BLaER1 (cell line): Measurements from ENCODE around the gene FAM120AOS.

Experiments
- H3K27ac ChIP-seq: shearing (Covaris generic); formaldehyde crosslinking; 2 replicates; pipeline ENCODE4 v1.8.1; 2022
- H3K27me3 ChIP-seq: shearing (Covaris generic); formaldehyde crosslinking; 2 replicates; pipeline ENCODE4 v1.8.1; 2022
- H3K36me3 ChIP-seq: shearing (Covaris generic); formaldehyde crosslinking; 2 replicates; pipeline ENCODE4 v1.8.1; 2022
- H3K4me1 ChIP-seq: shearing (Covaris generic); formaldehyde crosslinking; 2 replicates; pipeline ENCODE4 v1.8.1; 2022
- H3K4me2 ChIP-seq: shearing (Covaris generic); formaldehyde crosslinking; 2 replicates; pipeline ENCODE4 v1.8.1; 2022
- H3K4me3 ChIP-seq: shearing (Covaris generic); formaldehyde crosslinking; 2 replicates; pipeline ENCODE4 v1.8.1; 2022
- H3K9ac ChIP-seq: shearing (Covaris generic); formaldehyde crosslinking; 2 replicates; pipeline ENCODE4 v1.8.1; 2022
- H3K9me3 ChIP-seq: shearing (Covaris generic); formaldehyde crosslinking; 2 replicates; pipeline ENCODE4 v1.8.1; 2022
- H4K20me1 ChIP-seq: shearing (Covaris generic); formaldehyde crosslinking; 2 replicates; pipeline ENCODE4 v1.8.1; 2022
- Cebpa-rat ChIP-seq: shearing (Covaris generic); IDR thresholded peaks from 2 replicates; pipeline ENCODE4 v1.8.1; 2022

The FAM120AOS gene

DNA sequence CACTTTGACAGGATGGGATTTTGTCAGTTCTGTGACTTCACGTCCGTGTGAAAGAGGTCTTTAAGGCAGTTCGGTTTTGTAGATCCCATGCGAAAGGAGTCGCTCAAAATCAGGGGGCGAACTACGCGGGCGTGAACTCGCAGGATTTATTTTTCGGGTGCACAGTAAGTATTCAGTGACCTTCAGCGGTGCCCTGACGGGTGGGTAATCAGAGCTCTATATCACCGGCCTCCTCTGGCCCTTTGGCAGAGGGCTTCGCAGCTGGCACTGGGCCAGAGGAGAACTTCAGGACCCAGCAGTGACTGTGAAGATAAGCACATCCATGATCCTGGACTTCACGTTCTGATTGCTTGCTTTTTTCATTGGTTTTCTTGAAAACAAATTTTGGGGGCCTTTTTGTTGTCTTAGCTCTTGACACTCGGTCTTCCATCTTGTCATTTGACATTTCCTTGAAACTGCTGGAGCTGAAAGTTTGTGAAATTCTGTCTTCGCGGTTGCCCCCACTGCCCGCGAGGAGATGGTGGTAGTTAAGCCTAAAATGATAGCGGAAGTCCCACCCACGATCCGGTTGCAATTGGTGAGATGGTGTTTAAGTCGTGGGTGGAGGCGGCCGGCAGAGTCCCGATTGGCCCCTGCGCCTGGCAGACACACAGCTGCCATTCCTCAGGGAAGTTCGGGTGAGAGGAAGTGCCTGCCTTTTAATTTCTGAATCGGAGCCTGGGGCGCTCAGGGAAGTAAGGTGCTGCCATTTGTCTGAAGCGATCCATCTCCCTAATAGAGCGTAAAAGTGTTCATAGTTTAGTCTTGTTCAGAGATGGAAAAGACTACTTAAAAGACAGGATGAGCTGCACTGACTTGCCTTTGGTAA is at the start of gene FAM120AOS:
TSS of gene FAM120AOS (minus strand) at position 535 of the 868 bp plus-strand sequence. CDS start 872 bp downstream, outside the sequence.
- no peak for TF ChIP-seq Cebpa-rat
- Histone ChIP-seq H3K9ac (peak within 1 kb of the TSS; percentile 86), H3K27me3 (no peaks in the 10 kb centered on the region), H3K4me1 (peaks cover 29% of the 10 kb centered on the region), H3K9me3 (no peaks in the 10 kb centered on the region; the same call in 1 of the 2 replicates), H3K27ac (peak within 1 kb of the TSS; percentile 93), H3K4me3 (peak within 1 kb of the TSS; percentile 86), H3K36me3 (peaks cover 42% of the 10 kb centered on the region), H4K20me1 (peaks cover 50% of the 10 kb centered on the region), H3K4me2 (peak within 1 kb of the TSS; percentile 93)

DNA sequence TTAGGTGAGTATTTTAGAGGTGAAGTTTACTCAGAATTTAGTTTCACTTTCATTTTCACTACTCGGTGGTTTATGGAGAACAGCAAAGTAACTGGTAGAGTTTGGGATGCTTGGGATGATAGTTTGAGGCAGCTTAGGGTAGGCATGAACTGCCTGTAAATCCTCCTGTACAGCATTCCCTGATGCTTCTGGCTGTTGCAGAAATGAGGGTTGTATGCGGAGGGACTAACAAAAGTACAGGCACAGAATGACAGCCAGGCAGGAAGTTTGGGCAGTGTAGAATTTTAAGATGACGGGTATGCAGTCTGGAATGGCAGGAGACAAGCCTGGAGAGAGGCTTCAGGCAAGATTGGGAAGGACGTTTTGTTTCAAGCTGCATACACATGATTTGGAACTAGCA is 48.0 kb upstream of the FAM120AOS start:
- H4K20me1 ChIP-seq, result peaks cover 41% of the 10 kb centered on the region
- H3K4me2 ChIP-seq, result peak overlapping the region; percentile 65
- H3K27ac ChIP-seq, result no peak overlapping the region
- no peak overlapping the region for H3K4me3 ChIP-seq
- no peaks in the 10 kb centered on the region for H3K27me3 ChIP-seq
- H3K36me3 ChIP-seq, result peaks cover 85% of the 10 kb centered on the region
- peaks cover 22% of the 10 kb centered on the region for H3K4me1 ChIP-seq
- H3K9ac ChIP-seq, result no peak overlapping the region
- H3K9me3 ChIP-seq, result no peaks in the 10 kb centered on the region
- TF ChIP-seq Cebpa-rat, result no peak

DNA sequence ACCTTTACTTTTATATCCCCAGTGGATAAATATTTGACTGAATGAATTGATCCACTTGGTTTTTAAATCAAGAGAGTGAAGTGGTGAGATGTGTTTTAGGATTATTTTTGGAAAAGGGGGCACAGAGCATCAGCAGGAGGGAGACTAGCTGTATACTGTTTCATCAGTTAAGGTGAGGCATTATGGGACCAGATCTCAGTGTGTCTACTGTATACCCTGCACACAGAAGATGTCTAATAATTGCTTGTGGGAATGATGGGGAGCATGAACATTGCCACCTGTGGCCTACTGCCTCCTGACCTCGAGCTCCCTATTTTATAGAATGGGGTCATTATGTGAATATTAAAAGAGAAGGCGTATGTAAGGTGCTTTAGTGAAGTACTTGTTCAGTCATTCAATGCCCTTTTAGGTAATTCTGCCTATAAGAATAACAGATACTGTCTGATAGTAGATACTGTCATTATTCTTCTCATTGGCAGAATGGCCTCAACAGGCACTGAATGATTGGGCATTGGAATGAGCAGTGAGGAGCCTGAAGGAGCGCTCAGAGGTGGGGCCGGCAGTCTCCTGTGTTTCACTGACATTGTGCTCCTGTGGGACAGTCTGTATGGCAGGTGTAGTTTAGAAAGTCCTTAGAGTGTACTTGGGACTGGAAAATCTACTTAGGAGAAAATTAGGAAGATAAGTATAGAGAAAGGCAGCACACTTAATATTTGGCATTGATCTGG is 47.4 kb upstream of the FAM120AOS start:
- H3K9me3 ChIP-seq, result no peaks in the 10 kb centered on the region
- peaks cover 91% of the 10 kb centered on the region for H3K36me3 ChIP-seq

DNA sequence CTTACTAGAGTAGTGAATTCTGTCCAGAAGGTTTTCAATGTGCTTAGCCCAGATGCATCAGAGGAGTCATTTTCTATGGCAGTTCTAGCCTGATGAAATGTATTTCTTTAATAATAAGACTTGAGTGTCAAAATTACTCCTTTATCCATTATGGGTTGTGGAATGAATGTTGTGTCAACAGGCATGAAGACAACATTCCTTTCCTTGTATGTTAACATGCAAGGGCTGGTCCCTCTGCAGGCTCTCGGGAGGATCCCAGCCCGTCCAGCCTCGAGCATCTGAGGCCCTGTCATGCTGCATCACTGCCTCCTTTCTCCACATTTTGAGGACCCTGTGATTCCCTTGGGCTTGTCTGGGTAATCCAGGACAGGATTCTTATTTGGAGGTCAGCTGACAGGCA is 42.9 kb upstream of the FAM120AOS start:
- Histone ChIP-seq H3K36me3 (peaks cover 95% of the 10 kb centered on the region), H3K27me3 (no peaks in the 10 kb centered on the region), H4K20me1 (peaks cover 71% of the 10 kb centered on the region), H3K9me3 (no peaks in the 10 kb centered on the region), H3K9ac (no peak overlapping the region), H3K4me3 (no peak overlapping the region), H3K4me1 (peaks cover 16% of the 10 kb centered on the region), H3K27ac (no peak overlapping the region), H3K4me2 (no peak overlapping the region)
- no peak for TF ChIP-seq Cebpa-rat

More for the DNA sequence above, 47.4 kb upstream of the FAM120AOS start:
- no peak for TF ChIP-seq Cebpa-rat
- H3K27me3 ChIP-seq, result no peaks in the 10 kb centered on the region
- H3K27ac ChIP-seq, result no peak overlapping the region
- H3K4me1 ChIP-seq, result peaks cover 22% of the 10 kb centered on the region
- peaks cover 46% of the 10 kb centered on the region for H4K20me1 ChIP-seq
- H3K9ac ChIP-seq, result no peak overlapping the region
- H3K4me3 ChIP-seq, result 0 out of 2 replicates have a peak overlapping the region, but pooled peaks have one; percentile 6
- peak overlapping the region; percentile 65 for H3K4me2 ChIP-seq

DNA sequence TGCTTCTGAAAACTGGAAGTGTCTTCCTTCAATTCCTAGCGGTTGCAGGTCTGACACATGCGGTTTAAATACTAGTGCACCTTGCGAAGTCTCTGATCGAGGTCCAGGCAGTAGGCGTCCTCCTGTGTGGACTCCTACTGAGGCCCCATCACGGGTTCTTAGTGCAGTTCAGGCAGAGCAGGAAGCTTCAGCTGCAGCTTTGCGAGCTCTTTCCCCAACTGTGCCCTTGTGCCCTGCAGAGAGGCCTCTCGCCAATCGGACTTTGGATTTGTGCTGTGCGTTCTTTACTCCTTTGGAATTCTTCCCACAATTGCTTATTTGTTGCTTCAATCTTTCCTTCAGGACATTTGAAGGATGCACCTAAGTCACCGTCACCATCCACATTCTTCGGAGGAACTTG is 40.6 kb upstream of the FAM120AOS start:
- Histone ChIP-seq H3K4me1 (no peaks in the 10 kb centered on the region), H3K4me2 (no peak overlapping the region), H3K36me3 (peaks cover 94% of the 10 kb centered on the region), H3K27me3 (no peaks in the 10 kb centered on the region), H4K20me1 (peaks cover 81% of the 10 kb centered on the region), H3K9me3 (no peaks in the 10 kb centered on the region), H3K9ac (no peak overlapping the region), H3K27ac (no peak overlapping the region), H3K4me3 (no peak overlapping the region)
- no peak for TF ChIP-seq Cebpa-rat

DNA sequence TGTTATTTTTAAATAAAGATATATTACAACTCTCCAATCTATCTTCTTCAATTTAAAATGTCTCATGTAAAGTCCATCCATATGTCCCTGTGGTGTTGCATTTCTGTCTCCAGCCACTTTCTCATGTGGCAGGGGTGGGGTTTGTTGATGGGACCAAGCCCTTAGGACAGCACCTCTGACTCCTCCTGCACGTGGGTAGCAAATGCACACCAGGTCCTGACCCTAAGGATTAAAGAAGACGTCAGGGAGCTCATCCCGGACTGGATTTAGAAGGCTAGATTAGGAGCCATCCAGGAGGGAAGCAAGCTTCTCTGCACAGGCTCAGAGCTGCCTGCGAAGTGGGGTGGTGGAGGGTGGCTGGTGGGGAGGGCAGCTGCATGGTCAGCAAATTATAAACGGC is 38.9 kb upstream of the FAM120AOS start:
- Histone ChIP-seq H4K20me1 (peaks cover 93% of the 10 kb centered on the region), H3K4me2 (no peak overlapping the region), H3K4me1 (no peaks in the 10 kb centered on the region), H3K27me3 (no peaks in the 10 kb centered on the region), H3K27ac (no peak overlapping the region), H3K9me3 (no peaks in the 10 kb centered on the region), H3K9ac (no peak overlapping the region), H3K4me3 (no peak overlapping the region), H3K36me3 (peaks cover 94% of the 10 kb centered on the region)
- TF ChIP-seq Cebpa-rat, result no peak

DNA sequence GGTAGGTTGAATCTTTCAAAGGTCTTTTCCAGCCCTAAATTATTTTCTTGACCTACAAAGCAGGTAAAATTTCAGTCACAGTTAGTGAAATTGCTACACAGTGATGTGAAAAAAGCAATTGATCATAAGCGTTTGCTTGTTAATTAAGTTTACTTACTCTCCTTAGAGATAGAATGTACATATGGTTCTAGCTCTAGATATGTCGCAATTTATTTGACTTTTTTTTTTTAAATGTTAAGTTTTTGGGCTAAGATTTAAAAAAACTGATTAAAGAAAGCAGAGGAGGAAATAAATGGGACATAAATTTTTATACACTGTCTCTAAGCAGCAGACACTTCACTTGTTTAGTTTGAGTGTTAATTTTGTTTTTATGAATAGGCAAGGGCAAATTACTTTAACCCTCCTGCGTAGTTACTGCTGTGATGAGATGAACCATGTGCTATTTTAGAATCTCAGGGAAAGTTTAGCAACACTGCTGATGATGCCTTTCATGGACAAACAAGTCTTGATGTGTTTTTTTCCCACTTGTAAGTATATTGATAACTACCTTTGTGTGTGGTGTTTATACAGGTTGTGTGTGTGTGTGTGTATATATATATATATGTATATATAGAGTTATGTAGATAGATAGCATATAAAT is 38.3 kb upstream of the FAM120AOS start:
- Histone ChIP-seq H3K4me2 (no peak overlapping the region), H3K36me3 (peaks cover 93% of the 10 kb centered on the region), H3K4me1 (no peaks in the 10 kb centered on the region), H4K20me1 (peaks cover 88% of the 10 kb centered on the region), H3K27me3 (no peaks in the 10 kb centered on the region), H3K9me3 (no peaks in the 10 kb centered on the region), H3K27ac (no peak overlapping the region), H3K9ac (no peak overlapping the region), H3K4me3 (no peak overlapping the region)
- no peak for TF ChIP-seq Cebpa-rat

DNA sequence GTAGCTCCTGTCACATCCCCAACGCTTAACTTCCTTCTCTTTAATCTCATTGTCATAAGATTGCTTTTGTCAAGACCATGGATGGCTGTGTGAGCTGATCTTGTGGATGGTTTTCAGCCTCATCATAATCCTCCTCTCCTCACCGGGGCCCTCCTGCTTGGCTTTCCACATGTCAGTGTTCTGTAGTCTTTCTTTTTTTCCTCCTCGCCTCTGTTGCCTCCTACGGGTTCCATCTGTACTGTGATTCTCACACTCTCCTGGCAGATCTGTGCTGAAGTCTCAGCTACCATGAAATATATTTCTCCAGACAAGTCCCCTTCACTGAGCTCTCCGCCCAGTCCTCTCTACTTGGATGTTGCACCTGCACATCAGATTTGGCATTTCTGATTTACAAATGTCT is 34.9 kb upstream of the FAM120AOS start:
- no peaks in the 10 kb centered on the region for H3K27me3 ChIP-seq
- TF ChIP-seq Cebpa-rat, result no peak
- H3K4me3 ChIP-seq, result no peak overlapping the region
- H3K4me1 ChIP-seq, result no peaks in the 10 kb centered on the region
- H3K27ac ChIP-seq, result no peak overlapping the region
- H3K36me3 ChIP-seq, result peaks cover 87% of the 10 kb centered on the region
- no peak overlapping the region for H3K9ac ChIP-seq
- no peaks in the 10 kb centered on the region for H3K9me3 ChIP-seq
- H4K20me1 ChIP-seq, result peaks cover 80% of the 10 kb centered on the region
- H3K4me2 ChIP-seq, result no peak overlapping the region

DNA sequence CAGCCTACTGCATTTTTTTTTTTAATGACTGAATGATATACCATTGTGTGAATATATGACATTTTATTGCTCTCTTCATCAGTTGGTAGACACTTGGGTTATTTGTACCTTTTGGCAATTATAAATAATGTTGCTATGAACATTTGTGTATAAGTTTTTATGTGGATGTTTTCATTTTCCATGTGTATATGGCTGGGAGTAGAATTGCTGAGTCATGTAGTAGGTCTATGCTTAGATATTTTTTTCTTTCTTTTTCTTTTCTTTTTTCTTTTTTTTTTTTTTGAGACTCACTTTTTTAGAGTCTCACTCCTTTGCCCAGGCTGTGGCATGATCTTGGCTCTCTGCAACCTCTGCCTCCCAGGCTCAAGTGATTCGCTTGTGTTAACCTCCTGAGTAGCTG is 32.9 kb upstream of the FAM120AOS start:
- Histone ChIP-seq H3K9me3 (no peaks in the 10 kb centered on the region), H3K4me1 (no peaks in the 10 kb centered on the region), H3K4me2 (no peak overlapping the region), H3K36me3 (peaks cover 87% of the 10 kb centered on the region), H3K4me3 (no peak overlapping the region), H3K27ac (no peak overlapping the region), H4K20me1 (peaks cover 76% of the 10 kb centered on the region), H3K9ac (no peak overlapping the region), H3K27me3 (no peaks in the 10 kb centered on the region)
- TF ChIP-seq Cebpa-rat, result no peak
